ENCODE measurements around the gene TCN2.
"Not testable (repeated sequence)": the region's sequence is repeated elsewhere in the genome, so short reads cannot be mapped to it uniquely, and the experiment has no call there.

TCN2 gene

DNA sequence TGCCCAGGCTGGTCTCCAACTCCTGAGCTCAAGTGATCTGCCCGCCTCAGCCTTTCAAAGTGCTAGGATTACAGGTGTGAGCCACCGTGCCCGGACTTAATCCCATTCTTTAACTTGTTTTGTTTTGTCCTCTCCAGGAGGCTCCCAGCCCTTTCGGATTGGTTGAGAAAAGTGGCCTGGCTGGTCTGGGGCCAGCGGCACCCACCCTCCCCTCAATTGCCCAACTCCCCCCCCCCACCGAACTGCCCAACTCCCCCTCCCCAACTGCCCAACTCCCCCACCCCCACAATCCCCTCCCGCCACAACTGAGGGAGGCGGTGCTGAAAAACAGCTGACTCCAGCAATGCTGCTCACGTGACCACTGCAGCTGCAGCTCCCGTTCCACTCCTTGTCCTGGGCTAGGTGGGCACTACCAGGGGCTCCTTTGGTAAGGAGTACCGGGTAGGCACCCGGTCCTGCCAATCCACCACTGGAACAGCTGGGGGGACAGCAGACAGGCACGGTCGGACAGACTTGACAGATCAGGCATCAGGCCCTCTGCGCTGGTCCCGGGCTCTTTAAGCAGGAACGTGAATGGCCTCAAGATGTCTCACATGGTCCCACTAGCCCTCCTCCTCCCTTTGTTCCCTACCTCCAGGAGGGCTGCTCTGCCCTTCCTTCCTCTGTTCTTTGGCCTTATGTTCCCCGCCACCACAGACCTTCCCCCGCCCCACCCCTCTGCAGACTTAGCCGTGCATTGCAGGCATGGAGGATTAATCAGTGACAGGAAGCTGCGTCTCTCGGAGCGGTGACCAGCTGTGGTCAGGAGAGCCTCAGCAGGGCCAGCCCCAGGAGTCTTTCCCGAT, at the start of gene TCN2:
TSS of gene TCN2 (plus strand) at position 720 of the 845 bp plus-strand sequence. CDS start 158 bp downstream, outside the sequence.
- peak; percentile 87 for DNase-seq
- in situ Hi-C loops (cut with HindIII; ENCODE audit: low pct_ligation_motif_present, low pct_unique_long_range_greater_than_20kb, low sequenced_read_pairs) = no loop called here

DNA sequence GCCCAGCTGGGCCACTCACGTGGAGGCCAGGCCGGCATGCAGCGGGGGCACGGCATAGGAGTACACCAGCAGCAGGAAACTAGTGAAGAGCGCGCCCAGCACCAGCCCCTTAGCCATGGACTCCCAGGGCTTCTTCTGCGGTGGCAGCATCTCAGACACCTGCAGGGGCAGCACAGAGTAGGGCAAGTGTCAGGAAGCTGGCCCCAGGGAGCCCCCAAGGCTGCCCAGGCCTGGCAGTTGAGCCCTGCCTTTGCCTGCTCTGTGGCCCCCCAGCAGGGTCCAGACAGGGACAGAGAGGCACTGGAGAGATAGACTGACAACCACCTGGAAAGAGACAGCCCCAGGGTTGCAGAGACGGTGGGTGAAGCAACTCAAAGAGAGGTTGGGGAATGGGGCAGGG, 49.7 kb upstream of the TCN2 start:
- in situ Hi-C loops (cut with HindIII; ENCODE audit: low pct_ligation_motif_present, low pct_unique_long_range_greater_than_20kb, low sequenced_read_pairs) = no loop called here
- DNase-seq = no peak

- no peak for DNase-seq
- in situ Hi-C loops (cut with HindIII; ENCODE audit: low pct_ligation_motif_present, low pct_unique_long_range_greater_than_20kb, low sequenced_read_pairs) = no loop called here
Observed at GRCh38 chr22:30559889-30560288, 47.1 kb upstream of the TCN2 start.

DNA sequence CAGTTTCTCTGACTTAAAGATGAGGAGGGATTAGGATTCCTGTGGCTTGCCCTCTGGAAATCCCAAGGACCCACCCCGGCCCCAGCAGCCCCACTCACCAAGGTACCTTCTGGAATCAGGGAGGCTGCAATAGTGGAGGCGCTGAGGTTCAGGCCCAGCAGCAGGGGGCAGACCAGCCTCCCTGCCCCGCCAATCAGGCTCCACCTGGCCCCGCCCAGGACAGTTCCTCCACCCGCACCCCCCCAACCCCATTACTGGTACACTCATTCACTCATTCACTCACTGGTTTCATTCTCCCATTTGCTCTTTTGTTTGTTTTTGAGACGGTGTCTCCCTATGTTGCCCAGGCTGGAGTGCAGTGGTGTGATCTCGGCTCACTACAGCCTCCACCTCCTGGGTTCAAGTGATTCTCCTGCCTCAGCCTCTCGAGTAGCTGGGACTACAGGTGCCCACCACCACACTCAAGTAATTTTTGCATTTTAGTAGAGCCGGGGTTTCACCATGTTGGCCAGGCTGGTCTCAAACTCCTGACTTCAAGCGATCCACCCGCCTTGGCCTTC, 46.3 kb upstream of the TCN2 start:
- in situ Hi-C loops (cut with HindIII; ENCODE audit: low pct_ligation_motif_present, low pct_unique_long_range_greater_than_20kb, low sequenced_read_pairs) = not testable (repeated sequence)
- peak; percentile 54 for DNase-seq

DNA sequence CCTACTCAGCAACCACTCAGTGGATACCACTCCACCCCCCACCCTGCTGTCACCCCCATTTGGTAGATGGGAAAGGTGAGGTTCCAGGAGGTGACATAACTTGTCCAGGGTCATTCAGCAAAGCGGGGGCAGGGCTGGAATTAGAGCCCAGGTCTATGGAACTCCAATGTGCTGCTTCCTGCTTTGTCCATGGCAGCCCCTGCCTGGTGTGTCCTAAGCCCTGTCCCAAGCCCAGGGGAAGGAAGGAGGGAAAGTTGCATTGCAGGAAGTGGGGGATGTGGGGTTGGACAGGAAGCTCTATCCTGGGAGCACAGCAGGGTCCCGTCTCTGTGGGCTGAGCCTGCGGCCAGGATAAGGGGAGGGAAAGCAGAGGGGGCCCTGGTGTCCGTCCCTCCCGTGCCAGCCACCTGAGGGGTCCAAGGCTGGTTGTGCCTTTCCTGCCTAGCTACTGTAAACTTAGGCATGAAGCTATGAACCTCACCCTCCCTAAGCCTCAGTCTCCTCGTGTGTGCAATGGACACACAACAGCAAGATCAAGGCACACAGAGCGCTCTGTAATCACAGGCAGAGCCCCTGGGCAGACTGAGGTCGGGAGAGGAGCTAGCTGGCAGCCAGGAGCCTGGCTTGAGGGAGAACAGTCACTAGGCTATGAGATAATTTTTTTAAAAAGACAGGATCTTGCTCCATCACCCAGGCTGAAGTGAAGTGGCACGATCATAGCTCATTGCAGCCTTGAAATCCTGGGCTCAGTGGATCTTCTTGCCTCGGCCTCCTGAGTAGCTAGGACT, 45.4 kb upstream of the TCN2 start:
- in situ Hi-C loops (cut with HindIII; ENCODE audit: low pct_ligation_motif_present, low pct_unique_long_range_greater_than_20kb, low sequenced_read_pairs) = no loop called here
- peak; percentile 15 for DNase-seq

DNA sequence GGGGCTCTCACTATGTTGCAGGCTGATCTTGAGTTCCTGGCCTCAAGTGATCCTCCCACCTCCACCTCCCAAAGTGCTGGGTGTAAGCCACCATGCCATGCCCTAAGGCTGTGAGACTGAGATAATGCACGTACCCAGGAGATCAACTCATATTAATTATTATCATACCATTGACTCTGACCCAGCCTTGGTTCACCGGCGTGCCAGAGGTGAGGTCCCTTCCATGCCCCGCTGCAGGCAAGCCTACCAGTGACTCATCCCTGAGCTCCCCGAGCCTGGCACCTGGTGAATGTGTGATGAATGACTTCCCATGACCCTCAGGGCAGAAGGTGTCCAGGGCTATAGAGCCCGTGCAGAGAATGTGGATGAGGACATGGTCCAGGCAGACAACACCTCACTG, 44.6 kb upstream of the TCN2 start:
- peak; percentile 84 for DNase-seq
- in situ Hi-C loops (cut with HindIII; ENCODE audit: low pct_ligation_motif_present, low pct_unique_long_range_greater_than_20kb, low sequenced_read_pairs) = no loop called here

GRCh38 chr22:30564045-30564760, 42.8 kb upstream of the TCN2 start:
- in situ Hi-C loops (cut with HindIII; ENCODE audit: low pct_ligation_motif_present, low pct_unique_long_range_greater_than_20kb, low sequenced_read_pairs) = no loop called here
- DNase-seq = no peak

GRCh38 chr22:30564761-30565119, 42.2 kb upstream of the TCN2 start:
- in situ Hi-C loops (cut with HindIII; ENCODE audit: low pct_ligation_motif_present, low pct_unique_long_range_greater_than_20kb, low sequenced_read_pairs) = no loop called here
- DNase-seq = peak; percentile 31

- in situ Hi-C loops (cut with HindIII; ENCODE audit: low pct_ligation_motif_present, low pct_unique_long_range_greater_than_20kb, low sequenced_read_pairs) = no loop called here
- peak; percentile 35 for DNase-seq
Observed at GRCh38 chr22:30565341-30565740, 41.6 kb upstream of the TCN2 start.

GRCh38 chr22:30566125-30566524, 40.8 kb upstream of the TCN2 start:
- in situ Hi-C loops (cut with HindIII; ENCODE audit: low pct_ligation_motif_present, low pct_unique_long_range_greater_than_20kb, low sequenced_read_pairs) = no loop called here
- peak; percentile 78 for DNase-seq

DNA sequence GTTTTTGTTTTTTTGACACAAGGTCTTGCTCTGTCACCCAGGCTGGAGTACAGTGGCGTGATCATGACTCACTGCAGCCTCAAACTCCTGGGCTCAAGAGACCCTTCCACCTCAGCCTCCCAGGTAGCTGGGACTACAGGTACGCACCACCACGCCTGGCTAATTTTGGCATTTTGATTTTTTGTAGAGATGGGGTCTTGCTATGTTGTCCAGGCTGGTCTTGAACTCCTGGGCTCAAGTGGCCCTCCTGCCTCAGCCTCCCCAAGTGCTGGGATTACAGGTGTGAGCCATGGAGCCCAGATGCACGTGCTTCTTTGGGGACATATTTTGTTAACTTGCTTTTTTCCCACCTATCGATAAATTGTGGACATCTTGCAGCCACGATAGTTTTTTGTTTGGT, 39.7 kb upstream of the TCN2 start:
- in situ Hi-C loops (cut with HindIII; ENCODE audit: low pct_ligation_motif_present, low pct_unique_long_range_greater_than_20kb, low sequenced_read_pairs); DNase-seq: not testable (repeated sequence)

DNA sequence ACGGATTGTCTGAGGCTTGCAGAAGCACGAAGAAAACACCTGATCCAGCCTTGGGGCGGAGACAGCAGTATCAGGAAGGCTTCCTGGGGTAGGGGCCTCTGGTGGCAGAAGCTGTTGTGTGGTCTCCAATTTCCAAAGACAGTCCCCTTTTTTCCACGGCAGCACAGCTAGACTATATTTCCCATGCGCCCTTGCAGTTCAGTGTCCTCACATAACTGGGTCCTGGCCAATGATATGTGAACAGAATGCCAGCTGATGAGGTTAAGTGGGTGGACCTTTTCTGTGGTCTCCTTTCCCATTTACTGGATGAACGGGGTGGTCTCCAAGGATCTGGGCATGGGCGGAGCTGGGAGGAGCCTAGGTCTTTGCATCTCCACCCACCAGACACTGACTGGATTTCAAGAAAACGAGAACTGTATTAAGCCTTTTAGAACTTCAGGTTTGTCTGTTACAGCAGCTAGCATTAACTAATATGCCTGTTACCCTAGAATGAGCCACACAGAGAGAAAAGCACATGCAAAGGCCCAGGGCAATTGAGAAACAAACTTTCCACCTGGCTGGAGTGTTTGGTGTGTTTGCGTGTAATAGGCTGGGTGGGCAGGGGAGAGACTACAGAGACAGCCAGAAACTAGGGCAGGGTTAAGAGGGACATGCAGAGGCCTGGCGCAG, 38.7 kb upstream of the TCN2 start:
- in situ Hi-C loops (cut with HindIII; ENCODE audit: low pct_ligation_motif_present, low pct_unique_long_range_greater_than_20kb, low sequenced_read_pairs) = no loop called here
- no peak for DNase-seq

DNA sequence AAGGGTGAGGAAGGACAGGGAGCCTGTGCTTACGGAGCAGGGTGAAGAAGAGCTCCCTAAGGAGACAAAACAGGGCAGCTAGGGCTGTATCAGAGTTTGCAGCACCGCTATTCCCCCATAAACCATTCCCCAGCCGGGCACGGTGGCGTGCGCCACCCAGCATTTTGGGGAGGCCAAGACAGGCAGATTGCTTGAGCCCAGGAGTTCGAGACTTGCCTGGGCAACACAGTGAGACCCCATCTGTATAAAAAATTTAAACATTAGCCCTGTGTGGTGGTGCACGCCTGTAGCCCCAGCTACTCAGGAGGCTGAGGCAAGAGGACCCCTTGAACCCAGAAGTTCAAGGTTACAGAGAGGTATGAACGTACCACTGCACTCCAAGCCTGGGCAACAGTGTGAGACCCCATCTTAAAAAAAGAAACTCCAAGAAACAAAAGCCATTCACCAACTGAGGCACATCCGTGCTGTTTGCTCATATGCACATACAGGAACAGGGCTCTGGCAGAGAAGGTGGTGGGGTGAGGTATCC, 37.2 kb upstream of the TCN2 start:
- no peak for DNase-seq
- in situ Hi-C loops (cut with HindIII; ENCODE audit: low pct_ligation_motif_present, low pct_unique_long_range_greater_than_20kb, low sequenced_read_pairs) = no loop called here

GRCh38 chr22:30572210-30572609, 34.8 kb upstream of the TCN2 start:
- in situ Hi-C loops (cut with HindIII; ENCODE audit: low pct_ligation_motif_present, low pct_unique_long_range_greater_than_20kb, low sequenced_read_pairs) = no loop called here
- DNase-seq = no peak

DNA sequence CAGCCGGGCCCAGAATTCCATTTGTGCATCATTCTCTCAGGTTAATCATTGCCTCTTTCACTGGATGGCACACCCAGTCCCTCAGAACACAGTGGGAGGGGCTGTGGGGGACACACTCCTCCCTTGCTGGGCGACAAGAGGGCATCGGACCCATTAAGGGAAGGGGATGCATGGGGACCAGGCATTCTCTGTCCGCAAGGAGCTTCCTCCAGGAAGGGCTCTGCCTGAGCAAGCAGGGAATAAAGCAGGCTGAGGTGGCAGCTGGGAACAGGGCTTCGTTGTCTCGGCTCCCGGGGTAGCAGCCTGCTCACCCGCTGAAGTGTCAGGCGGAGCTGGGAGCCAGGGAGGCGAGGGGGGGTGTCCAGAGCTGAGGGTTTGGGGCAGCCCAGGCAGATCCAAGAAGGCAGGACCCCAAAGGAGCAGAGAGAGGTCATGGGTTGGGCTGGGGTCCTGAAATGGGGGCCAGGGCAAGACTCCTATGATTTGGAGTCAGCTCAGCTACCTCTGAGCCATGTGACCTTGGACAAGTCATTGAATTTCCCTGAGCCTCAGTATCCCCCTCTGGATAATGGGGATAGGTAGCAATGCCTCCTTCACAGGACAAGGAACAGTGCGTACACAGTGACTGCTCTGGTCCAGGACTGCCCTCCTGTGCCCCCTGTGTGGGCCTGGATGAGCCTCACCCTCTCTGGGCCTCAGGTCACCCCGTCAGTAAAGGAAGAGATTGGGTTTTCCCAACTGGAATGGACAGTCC, 34.0 kb upstream of the TCN2 start:
- in situ Hi-C loops (cut with HindIII; ENCODE audit: low pct_ligation_motif_present, low pct_unique_long_range_greater_than_20kb, low sequenced_read_pairs) = no loop called here
- DNase-seq = peak; percentile 71

- peak; percentile 48 for DNase-seq
Observed at GRCh38 chr22:30573594-30574094, 33.3 kb upstream of the TCN2 start.

More at GRCh38 chr22:30573594-30574094, 33.3 kb upstream of the TCN2 start:
- in situ Hi-C loops (cut with HindIII; ENCODE audit: low pct_ligation_motif_present, low pct_unique_long_range_greater_than_20kb, low sequenced_read_pairs) = no loop called here

All from ACHN (cell line).